SIG-M5 (cell line): Measurements from ENCODE around the gene ACTL6B.

Experiments
- DNase-seq: peaks from one replicate; lab custom pipeline; 2025; lab: John Stamatoyannopoulos, UW

The ACTL6B gene

GRCh38 chr7:100626530-100627237 is 29.6 kb downstream of the ACTL6B start:
- DNase-seq = peak; percentile 9

- DNase-seq = no peak
These were observed 30.2 kb downstream of the ACTL6B start for GRCh38 chr7:100626055-100626454.

- no peak for DNase-seq
These were observed 32.1 kb downstream of the ACTL6B start for GRCh38 chr7:100623951-100624824.

- DNase-seq = no peak
These were observed 34.7 kb downstream of the ACTL6B start for GRCh38 chr7:100621554-100621953.

- no peak for DNase-seq
These were observed 35.4 kb downstream of the ACTL6B start for GRCh38 chr7:100620804-100621203.

- DNase-seq = no peak
These were observed 36.0 kb downstream of the ACTL6B start for GRCh38 chr7:100620239-100620638.

GRCh38 chr7:100614308-100614861 is 41.9 kb downstream of the ACTL6B start:
- no peak for DNase-seq

- peak; percentile 12 for DNase-seq
These were observed 42.7 kb downstream of the ACTL6B start for GRCh38 chr7:100613412-100614175.

- DNase-seq = no peak
These were observed 43.4 kb downstream of the ACTL6B start for GRCh38 chr7:100612730-100613390.

GRCh38 chr7:100611983-100612729 is 44.1 kb downstream of the ACTL6B start, which contains the start of gene MOSPD3:
TSS of gene MOSPD3 (plus strand) at chr7:100612540. CDS start at chr7:100612792, 252 bp downstream.
- peak; percentile 95 for DNase-seq

- DNase-seq = no peak
These were observed 46.3 kb downstream of the ACTL6B start for GRCh38 chr7:100609958-100610357.

GRCh38 chr7:100607111-100607510 is 49.1 kb downstream of the ACTL6B start:
- DNase-seq = no peak

GRCh38 chr7:100606313-100606712 is 49.9 kb downstream of the ACTL6B start:
- no peak for DNase-seq

GRCh38 chr7:100604976-100605911 is 51.0 kb downstream of the ACTL6B start:
- no peak for DNase-seq

GRCh38 chr7:100604028-100604975 is 51.9 kb downstream of the ACTL6B start:
- DNase-seq = no peak

- no peak for DNase-seq
These were observed 52.6 kb downstream of the ACTL6B start for GRCh38 chr7:100603726-100604027.

- DNase-seq = no peak
These were observed 53.1 kb downstream of the ACTL6B start for GRCh38 chr7:100602889-100603725.

- no peak for DNase-seq
These were observed 55.6 kb downstream of the ACTL6B start for GRCh38 chr7:100600730-100601038.
